Measurements from ENCODE around the gene AKR7A3.
"Not testable (repeated sequence)": the region's sequence is repeated elsewhere in the genome, so short reads cannot be mapped to it uniquely, and the experiment has no call there.

The AKR7A3 gene

DNA sequence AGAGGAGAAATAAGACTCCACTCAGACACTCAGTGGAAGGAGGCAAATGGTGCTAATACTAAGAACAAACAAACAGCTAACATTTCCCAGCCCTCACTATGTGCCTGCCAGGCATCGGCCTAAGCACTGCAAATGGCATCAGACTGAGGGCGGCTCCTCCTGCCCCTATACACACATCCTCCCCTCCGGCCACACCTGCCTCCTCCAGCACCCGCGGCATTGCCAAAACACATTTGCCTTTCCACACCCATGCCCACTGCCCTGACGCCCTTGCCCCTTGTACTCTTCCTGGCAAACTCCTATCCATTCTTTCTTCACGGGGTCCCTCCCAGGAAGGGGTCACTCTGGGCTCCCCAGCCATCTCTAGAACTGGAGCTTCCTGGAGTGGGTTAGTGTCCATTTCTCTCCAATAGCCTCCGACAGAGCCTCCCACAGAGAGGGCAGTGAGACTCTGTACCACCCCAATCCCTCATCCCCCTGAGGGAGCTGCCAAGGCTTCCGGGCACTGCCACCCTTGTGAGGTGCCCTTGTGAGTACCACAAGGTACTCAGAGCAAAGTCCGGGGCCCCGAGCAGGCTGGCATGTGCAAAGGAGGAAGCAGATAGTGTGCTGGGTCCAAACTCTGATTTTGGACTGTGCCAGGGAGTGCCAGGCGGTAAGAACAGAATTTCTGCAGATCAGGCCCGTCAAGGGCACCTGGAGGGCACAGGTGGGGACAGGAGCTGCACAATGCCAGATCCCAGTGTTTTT lies 959 bp downstream of the AKR7A3 start:
- no peak for DNase-seq

DNA sequence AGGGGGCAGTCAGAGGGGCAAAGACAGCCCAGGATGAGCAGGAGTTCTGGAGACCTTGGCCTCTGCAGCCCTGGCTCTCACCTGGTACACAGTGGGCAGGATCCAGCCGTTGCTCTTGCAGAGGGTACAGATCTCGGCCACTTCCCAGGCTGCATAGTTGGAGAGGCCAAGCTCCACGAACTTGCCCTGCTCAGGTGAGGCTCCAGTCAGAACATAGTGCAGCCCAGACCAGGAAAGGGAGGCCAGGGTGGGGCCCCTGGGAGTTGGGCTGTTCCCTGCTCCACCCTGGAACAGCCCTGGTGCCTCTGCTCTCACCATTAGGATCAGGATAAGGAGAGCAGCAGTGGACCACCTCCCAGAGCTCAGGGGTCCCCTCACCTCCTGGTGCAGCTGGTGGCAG lies 2.8 kb downstream of the AKR7A3 start:
- DNase-seq, result not testable (repeated sequence)

DNA sequence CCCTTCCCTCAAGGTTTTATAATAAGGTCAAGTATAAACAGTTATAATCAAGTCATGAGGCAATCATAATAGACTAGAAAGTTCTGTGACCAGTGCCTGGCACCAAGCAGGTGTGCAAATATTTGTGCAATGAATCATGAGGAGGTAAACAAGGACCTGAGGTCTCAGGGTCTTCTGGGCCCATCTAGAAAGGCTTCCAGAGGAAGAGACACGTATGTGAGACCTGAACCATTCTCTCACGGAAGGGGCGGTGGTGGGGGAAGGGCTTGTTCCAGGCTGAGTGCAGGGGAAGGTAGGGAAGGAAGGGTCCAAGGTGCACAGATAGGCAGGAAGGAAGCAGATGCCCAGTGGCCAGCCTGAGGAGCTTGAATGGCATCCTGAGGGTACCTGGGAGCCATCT lies 3.2 kb downstream of the AKR7A3 start:
- not testable (repeated sequence) for DNase-seq

DNA sequence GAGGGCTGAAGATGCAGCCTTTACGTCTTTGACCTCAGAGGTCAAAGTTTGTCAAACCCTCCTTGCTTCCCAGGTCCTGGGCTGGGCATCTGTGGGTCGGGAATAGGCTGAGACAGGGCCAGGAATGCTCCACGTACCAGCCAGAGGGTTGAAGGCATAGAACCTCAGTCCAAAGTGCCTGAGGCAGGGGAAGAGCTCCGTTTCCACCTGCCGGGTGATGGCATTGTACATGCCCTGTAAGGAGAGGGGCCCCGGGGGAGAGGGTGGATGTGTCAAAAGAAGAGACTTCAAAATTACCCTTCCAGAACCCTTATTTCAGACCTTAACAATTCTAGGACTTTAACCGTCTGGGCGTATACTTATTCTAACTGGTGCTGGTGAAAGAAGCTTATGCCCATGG lies 3.7 kb downstream of the AKR7A3 start:
- DNase-seq, result no peak

DNA sequence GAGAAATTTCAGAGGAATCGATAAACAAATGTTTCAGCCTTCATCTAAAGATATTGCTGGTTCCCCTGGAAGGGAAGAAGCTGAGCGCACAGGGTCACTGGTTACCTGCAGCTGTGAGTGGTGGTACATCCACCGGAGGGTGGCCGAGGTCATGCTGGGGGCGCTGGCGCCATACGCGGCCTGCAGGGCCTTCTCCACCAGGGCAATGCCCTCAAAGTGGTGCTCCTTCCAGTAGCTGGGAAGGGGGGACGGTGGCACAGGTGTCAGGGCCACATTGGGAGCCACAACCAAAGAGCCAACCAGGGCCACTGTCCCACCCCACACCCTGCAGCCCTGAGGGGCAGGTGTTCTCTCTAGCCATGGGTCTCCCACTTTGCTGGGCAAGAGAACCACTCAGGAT lies 4.7 kb downstream of the AKR7A3 start:
- DNase-seq, result no peak

DNA sequence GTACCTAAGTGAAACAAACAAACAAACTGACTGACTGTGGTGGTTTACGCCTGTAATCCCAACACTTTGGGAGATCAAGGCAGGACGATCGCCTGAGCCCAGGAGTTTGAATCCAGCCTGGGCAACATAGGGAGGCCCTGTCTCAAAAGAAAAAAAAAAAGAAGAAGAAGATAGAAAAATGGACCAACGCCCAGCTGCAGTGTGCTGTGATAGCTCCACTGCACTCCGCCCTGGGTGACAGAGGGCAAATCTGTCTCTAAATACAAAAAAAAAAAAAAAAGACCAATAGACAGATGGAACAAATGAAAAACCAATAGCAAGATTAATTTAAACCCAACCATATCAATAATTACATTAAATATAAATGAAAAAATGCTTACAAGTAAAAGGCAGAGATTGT lies 13.9 kb downstream of the AKR7A3 start:
- no peak for DNase-seq

DNA sequence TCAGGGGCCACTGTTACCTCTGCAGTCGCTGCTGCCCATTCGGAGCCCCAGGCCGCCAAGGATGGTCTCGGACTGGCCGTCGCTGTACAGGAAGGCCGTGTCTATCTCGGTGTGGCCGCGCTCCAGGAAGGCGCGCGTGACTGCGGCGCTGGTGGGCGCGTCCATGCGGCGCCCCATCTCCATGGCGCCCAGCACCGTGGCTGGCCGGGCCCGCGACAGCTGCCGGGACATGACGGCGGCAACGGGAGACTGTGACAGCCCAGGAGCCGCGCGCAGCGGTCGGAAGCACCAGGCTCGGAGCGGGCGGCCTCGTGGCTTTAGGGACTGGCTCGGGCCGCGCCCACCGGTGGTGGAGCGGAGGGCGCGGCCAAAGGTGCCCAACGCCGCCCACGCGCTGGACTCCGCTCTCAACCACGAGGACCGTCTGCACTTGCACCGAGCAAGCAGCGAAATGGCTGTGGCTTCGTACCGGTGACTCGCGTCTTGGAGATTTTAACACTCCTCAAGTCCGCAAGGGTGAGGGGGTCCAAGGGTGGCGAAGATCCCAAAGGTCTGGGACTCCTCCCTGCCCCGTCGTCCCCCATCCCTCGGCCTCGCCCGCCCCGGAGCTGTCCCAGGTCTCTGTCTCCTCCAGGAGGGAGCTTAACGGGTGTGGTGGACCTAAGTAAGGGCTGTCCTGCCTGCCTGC lies 14.6 kb downstream of the AKR7A3 start:
- DNase-seq, result not testable (repeated sequence)

DNA sequence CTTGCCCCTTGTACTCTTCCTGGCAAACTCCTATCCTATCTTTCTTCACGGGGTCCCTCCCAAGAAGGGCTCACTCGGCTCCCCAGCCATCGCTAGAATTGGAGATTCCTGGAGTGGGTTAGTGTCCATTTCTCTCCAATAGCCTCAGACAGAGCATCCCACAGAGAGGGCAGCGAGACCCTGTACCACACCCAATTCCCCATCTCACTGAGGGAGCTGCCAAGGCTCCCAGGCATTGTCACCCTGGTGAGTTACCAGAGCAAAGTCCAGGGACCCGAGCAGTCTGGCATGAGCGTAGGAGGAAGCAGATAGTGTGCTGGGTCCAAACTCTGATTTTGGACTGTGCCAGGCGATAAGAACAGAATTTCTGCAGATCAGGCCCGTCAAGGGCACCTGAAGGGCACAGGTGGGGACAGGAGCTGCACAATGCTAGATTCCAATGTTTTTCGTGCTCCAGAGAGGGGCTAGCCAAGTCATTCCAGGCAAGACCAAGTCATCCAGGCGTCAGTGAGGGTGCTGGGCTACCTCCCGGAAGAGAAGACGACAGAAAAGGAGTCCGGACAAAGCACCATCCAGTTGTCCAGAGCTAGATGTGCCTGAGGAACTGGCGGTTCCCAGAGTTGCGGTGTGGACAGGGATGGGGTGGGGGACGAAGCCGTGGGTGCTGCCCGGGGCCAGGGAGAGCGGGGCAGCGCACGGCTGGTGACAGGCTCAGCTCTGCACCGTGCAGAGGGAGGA lies 15.3 kb downstream of the AKR7A3 start:
- no peak for DNase-seq

DNA sequence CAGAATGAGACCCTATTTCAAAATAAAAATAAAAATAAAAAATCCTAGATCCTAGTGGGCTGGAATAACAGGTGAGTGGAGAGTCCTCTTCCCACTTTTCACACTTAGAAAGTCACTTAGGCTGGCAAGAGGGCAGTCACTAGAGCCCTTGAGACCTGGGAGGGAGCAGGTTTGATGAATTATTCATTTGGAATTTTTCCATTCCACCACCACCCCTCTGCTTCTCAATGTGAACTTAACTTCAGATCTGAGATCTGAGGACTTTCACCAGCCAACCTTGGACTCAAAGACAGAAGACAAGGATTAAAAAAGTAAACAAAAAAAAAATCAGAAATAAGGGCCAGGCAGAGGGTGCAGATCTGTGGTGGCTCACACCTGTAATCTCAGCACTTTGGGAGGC lies 16.5 kb downstream of the AKR7A3 start:
- no peak for DNase-seq

DNA sequence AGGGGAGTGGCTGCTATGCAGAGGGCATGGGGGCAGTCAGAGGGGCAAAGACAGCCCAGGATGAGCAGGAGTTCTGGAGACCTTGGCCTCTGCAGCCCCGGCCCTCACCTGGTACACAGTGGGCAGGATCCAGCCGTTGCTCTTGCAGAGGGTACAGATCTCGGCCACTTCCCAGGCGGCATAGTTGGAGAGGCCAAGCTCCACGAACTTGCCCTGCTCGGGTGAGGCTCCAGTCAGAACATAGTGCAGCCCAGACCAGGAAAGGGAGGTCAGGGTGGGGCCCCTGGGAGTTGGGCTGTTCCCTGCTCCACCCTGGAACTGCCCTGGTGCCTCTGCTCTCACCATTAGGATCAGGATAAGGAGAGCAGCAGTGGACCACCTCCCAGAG lies 18.2 kb downstream of the AKR7A3 start:
- DNase-seq, result not testable (repeated sequence)

DNA sequence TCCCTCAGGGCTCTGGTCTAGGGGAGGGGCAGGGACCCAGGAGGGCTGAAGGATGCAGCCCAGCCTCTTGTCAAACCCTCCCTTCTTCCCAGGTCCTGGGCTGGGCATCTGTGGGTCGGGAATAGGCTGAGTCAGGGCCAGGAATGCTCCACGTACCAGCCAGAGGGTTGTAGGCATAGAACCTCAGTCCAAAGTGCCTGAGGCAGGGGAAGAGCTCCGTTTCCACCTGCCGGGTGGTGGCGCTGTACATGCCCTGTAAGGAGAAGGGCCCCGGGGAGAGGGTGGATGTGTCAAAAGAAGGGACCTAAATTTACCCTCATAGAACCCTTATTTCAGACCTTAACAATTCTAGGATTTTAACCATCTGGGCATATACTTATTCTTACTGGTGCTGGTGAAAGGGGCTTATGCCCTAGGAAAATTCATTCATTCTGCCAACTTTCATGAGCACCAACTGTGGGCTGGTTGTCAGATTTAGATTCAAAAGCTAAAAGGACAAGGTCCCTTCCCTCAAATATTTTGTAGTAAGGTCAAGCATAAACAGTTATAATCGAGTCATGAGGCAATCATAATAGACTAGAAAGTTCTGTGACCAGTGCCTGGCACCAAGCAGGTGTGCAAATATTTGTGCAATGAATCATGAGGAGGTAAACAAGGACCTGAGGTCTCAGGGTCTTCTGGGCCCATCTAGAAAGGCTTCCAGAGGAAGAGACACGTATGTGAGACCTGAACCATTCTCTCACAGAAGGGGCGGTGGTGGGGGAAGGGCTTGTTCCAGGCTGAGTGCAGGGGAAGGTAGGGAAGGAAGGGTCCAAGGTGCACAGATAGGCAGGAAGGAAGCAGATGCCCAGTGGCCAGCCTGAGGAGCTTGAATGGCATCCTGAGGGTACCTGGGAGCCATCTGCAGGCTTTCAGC lies 18.9 kb downstream of the AKR7A3 start:
- DNase-seq, result not testable (repeated sequence)

DNA sequence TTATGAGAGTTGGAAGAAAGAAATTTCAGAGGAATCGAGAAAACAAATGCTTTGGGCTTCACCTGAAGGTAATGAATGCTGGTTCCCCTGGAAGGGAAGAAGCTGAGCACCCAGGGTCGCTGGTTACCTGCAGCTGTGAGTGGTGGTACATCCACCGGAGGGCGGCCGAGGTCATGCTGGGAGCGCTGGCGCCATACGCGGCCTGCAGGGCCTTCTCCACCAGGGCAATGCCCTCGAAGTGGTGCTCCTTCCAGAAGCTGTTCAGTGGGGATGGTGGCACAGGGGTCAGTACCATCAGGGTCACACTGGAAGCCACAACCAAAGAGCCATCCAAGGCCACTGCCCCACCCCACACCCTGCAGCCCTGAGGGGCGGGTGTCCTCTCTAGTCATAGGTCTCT lies 20.1 kb downstream of the AKR7A3 start:
- no peak for DNase-seq

DNA sequence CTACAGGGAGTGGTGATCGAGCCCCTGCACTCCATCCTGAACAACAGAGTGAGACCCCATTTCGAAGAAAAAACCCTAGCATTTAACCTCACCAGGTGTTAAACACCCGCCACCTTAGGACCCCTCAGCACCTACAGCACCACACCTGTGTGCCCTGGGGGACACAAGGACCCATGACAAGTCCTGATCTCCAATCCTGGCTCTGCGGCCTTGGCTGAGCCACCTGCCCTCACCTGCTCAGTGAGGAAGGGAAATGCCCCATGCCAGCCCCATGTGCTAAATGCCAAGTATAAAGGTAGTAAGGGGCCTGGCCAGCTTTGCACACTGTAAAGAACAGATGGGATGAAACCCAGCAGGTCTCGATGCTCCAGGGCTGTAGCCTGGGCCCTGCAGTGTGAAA lies 25.8 kb downstream of the AKR7A3 start:
- DNase-seq, result no peak

DNA sequence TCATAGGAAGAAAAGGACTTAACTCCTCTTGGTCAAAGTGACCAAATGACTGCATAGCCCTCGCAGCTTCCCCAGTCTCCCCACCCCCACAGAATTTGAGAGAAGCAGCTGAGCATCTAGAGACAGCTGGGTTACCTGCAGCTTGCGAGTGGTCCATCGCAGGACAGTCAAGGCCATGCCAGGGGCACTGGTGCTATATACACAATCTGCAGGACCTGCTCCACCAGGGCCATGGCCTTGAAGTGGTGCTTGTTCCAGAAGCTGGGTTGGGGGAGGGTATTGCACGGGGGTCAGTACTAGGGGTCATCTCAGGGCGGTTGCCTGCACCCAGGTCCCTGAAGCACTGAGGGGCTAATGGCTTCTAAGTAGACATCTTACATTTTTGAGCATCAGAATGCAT lies 26.5 kb downstream of the AKR7A3 start:
- DNase-seq, result no peak

DNA sequence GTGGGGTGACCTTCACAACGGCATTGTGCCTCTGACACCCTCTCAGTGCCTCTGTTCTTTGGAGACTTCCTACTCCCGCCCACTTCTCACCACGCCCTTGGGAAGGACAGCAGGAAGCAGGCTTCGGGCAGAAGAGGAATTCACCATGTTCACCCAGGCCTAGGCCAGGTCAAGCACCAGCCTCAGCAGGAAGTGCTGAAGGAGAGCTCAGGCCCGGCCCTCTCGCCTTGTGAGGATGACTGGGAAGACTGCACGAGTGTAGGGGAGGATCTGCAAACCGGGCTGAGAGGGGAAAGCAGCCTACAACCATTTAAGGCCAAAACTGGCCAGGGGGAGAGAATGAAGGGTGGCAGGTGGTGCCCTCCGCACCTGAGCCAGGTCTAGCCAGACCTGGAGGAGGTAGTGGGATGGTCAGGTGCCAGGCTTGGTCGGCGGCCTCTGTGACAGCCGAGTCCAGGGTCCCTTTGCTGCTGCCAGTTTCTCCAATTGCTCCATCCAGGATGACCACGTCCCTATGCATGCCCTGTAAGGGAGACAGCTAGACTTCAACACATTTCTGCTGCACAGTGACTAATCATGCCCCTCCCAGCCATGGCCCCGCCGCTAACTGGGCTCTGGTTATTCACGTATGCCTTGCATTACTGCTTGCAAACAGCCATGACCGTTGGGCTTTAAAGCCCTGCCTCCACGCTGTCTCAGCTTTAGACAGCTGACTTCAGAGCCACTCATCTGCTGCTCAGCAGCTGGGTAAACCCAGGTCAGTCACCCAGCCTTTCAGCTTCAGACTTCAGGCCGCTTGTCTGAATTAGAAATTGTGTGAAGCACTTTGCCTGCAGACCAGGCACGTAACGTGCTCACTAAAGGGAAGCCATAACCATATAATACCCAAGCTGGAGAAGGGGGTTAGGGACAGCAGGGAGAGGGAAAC lies 28.1 kb downstream of the AKR7A3 start:
- DNase-seq, result no peak

DNA sequence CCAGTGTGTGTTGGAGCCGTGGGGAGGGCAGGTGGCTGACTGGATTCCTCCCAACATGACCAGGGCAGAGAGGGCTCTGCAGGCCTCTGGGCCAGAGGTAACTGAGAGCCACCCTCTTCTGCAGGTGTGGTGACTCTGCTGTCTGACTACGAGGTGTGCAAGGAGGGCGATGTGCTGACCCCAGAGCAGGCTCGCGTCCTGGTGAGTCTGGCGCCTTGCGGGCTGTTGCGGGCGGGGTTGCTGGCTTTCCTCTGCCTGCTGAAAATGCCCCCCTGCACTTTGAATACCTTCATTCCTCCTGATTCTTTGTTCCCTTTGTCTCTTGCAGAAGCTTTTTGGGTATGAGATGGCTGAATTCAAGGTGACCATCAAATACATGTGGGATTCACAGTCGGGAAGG lies 30.2 kb downstream of the AKR7A3 start:
- DNase-seq, result no peak

DNA sequence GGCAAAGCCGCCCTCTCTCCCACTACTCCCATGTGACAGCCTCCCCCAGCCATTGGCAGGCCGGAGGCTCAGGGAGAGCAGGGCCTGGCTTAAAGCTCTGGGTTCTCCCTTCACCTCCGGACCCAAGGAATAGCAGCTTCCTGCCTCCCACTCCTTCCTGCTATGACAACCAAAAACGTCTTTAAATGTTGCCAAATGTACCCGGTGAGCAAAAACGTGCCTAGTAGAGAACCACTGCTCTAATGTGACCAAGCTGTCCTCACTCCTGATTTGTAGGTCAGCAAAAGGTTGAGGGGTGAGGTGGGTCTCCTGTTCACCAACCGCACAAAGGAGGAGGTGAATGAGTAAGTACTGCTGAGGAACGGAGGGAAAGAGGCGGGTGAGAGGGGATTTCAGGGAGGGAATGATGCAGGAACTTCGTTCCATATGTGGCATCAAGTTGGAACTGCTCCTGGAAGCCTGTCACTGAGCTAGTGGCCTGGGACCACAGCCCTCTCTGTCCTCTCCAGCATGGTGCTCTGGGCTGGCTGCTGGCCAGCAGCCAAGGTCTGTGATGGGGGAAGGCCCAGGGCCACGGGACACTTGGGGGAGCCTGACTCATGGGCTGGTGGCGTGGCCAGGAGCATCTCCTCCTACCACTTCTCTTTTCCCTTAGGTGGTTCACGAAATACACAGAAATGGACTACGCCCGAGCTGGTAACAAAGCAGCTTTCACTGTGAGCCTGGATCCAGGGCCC lies 31.2 kb downstream of the AKR7A3 start:
- no peak for DNase-seq

DNA sequence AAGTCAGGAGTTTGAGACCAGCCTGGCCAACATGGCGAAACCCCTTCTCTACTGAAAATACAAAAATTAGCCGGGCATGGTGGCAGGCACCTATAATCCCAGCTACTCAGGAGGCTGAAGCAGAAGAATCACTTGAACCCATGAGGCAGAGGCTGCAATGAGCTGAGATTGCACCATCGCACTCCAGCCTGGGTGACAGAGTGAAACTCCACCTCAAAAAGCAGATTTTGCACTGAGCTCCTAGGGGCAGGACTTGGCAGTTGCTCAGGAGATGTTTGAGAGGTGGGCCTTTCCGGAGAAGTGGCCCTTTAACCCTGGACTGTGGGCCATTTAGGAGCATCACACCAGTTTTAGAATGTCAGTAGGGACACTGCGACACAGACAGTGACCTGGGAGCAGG lies 32.3 kb downstream of the AKR7A3 start:
- not testable (repeated sequence) for DNase-seq

DNA sequence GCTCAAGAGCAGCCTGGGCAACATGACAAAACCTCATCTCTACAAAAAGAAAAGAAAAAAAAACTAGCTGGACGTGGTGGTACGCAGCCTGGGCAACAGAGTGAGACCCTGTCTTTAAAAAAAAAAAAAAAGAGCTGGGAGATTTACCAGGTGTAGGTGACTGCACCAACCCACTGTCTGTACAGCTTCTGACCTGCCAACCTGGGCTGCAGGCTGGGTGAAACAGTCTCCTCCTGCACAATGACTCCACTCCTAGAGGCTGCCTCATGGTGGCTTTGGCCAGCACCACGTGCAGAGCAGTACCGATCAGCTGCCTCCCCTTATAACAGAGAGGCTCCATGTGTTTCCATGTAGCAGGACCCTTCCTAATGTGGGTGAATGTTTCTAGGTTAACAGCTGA lies 33.3 kb downstream of the AKR7A3 start:
- no peak for DNase-seq

DNA sequence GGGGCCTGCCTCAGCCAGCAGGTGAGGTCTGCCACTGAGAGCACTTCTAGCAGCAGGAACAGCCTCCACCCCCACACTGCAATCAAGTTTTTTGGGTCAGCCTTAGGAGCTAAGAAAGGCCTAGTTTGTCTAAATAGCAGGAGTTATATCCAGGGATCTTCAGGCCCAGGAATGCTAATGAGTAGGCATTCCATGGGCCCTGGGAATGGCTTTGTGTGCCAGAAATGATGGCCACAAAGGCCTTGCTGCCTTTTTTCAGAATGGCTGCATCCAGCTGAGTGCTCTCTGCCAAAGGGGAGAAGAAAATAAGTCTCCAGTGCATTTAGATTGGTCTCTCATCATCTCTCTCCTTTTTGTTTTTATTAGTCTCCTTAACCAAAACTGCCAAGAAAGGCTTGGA lies 34.2 kb downstream of the AKR7A3 start:
- no peak for DNase-seq
